GM13977 (cell line): ENCODE measurements around the gene MPPED1.

ENCODE experiments used
- DNase-seq: peaks from one replicate; pipeline ENCODE4 v3.0.0; 2012; ENCODE audit warnings: low spot score
- in situ Hi-C: fragments of 300-500 bp; cut with MboI; formaldehyde crosslinking; loops from one replicate; pipeline ENCODE4 v1.12.0; 2022; ENCODE audit warnings: low sequenced_read_pairs, low pct_unique_long_range_greater_than_20kb, mixed read lengths, inconsistent platforms; ENCODE audit not compliant: unreplicated experiment
- TF ChIP-seq, protein P1 (sequence below): IDR thresholded peaks from 2 replicates; pipeline ENCODE4 v1.5.1; 2012; ENCODE audit warnings: mild to moderate bottlenecking, control low read depth; ENCODE audit not compliant: insufficient read depth; ENCODE audit errors: extremely low read depth, missing control alignments

The MPPED1 gene

DNA sequence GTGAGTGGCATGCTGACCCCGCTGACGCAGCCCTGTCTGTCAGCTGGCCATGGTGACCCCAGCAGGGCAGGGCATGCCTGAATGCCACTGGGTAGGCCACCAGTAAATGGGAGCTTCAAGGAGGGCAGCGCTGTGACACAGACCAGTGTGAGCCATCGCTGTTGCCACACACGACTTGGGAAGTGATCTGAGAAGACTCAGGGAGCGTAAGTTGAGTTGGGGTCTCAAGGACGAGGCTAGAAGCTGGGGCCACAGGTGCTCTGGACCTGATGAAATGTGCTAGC lies 28.2 kb downstream of the MPPED1 start:
- DNase-seq = no peak
- in situ Hi-C loops = no loop called here
- TF ChIP-seq, protein P1, sequence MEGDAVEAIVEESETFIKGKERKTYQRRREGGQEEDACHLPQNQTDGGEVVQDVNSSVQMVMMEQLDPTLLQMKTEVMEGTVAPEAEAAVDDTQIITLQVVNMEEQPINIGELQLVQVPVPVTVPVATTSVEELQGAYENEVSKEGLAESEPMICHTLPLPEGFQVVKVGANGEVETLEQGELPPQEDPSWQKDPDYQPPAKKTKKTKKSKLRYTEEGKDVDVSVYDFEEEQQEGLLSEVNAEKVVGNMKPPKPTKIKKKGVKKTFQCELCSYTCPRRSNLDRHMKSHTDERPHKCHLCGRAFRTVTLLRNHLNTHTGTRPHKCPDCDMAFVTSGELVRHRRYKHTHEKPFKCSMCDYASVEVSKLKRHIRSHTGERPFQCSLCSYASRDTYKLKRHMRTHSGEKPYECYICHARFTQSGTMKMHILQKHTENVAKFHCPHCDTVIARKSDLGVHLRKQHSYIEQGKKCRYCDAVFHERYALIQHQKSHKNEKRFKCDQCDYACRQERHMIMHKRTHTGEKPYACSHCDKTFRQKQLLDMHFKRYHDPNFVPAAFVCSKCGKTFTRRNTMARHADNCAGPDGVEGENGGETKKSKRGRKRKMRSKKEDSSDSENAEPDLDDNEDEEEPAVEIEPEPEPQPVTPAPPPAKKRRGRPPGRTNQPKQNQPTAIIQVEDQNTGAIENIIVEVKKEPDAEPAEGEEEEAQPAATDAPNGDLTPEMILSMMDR = no peak

DNA sequence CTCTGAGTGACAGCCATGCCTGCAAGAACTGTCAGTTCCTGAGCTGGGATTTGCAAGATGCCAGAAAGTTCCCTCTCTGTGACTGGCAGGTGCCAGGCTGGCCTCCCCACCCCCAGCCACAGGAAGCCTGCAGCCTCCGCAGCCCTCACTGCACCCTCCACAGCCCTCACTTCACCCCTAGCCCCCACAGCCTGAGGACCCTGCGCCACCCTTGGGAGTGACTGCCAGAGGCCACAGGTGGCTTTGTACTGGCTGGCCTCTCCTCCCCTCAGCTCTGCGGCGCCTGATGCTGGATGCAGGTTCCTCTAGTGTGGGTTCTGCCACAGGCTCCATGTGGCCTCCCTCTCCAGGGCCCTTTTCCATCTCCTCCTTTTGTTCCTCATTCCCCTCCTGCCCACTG lies 28.7 kb downstream of the MPPED1 start:
- in situ Hi-C loops = no loop called here
- TF ChIP-seq, protein P1 = no peak

DNA sequence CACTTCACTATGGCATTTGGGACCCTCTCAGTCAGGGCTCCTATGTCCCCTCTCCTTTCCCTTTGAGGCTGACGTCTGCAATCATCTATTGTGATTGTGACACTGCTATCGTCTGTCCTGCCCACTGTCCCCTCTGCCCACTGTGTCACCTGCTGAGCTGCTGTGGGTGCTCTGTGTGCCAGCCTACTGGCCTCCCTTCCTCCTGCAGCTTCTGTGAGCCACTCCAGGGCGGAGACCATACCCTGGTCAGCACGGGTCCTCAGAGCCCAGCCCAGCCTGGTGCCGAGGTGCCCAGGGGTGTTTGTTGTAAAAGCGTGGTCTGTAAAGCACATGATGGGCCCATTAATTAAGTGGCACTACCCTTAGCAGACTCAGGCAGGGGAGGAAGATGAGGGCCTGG lies 29.4 kb downstream of the MPPED1 start:
- in situ Hi-C loops = no loop called here
- no peak for DNase-seq
- TF ChIP-seq, protein P1 = no peak

More for the DNA sequence above, 28.7 kb downstream of the MPPED1 start:
- no peak for DNase-seq

DNA sequence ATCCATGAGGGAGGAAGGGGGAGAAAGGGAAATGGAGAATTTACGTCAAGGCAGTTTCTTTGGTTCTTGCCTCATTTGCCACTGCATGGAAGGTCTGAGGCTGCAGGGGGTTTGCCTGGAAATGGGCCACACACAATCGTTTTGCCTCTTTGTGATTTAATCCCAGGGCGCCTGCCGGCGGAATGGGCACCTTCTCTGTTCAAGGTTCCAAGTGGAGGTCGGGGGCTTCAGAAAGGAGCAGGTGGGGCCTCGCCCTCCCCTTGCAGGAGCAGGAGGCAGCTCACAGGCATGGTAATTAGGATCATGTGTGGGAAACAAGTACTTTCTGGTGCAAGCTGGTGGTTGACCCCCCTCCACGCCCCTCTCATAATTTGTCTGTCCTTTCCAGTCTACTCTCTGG lies 29.9 kb downstream of the MPPED1 start:
- TF ChIP-seq, protein P1 = no peak
- in situ Hi-C loops = no loop called here

DNA sequence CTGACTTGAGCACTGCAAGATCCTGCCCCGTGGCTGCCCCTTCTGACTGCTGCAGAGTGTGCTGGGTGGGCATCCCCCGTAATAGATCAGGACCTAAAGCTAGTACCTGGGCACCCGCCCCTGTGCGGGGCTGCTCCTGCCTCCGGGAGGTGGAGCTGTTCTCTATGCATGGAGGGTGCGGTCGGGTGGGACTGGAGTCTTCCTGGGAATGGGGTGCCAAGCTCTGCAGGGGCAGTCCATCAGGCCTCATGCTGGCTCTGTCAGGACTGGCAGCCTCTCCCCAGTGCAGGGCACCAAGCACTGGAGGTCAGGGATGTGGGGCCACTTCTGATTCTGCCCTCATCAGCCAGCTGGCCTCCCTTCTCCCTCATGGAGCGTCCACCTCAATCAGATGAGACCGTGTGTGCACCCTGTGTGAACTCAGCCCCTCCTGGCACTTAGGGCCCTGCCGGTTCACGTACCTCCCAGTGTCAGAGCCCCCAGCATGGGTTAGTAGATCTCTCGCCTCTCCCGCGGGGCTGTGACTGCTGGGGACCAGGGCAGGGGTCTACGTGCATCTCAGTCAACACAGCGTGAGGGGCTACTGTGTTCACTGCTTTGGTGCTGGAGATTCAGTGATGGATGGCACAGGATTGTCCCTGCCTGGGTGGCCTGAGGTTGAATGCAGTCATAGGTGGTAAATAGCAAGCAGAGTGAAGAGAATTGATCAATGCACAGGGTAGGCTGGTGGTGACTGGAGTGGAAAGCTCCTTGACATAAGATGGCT lies 30.8 kb downstream of the MPPED1 start:
- in situ Hi-C loops = no loop called here
- TF ChIP-seq, protein P1 = no peak
- DNase-seq = no peak

More for the DNA sequence above, 29.9 kb downstream of the MPPED1 start:
- DNase-seq = no peak

DNA sequence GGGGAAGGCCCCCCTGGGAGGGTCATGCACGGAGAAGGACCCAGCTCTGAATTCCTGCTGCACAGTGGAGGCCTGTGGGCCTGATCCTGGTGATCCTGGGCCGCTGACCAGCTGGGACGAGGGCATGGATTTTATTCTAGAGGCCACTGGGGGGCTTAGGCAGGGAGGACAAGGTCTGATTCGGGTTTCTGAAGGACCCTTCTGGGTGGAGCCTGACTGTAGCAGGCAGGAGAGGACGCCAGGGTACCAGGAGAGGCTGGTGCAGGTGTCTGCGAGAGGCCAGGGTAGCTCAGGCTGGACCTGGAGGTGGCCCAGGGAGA lies 31.3 kb downstream of the MPPED1 start:
- in situ Hi-C loops = no loop called here
- TF ChIP-seq, protein P1 = no peak
- no peak for DNase-seq
